ENCODE data around the gene THBD.

Gene THBD

GRCh38 chr20:23060629-23061028 is 11.2 kb upstream of the THBD start:
- no peak for DNase-seq

GRCh38 chr20:23059846-23060245 is 10.4 kb upstream of the THBD start:
- no peak for DNase-seq

GRCh38 chr20:23059001-23059400 is 9.5 kb upstream of the THBD start:
- no peak for DNase-seq

GRCh38 chr20:23058240-23058639 is 8.8 kb upstream of the THBD start:
- DNase-seq, result no peak

GRCh38 chr20:23052904-23053303 is 3.4 kb upstream of the THBD start:
- no peak for DNase-seq

- DNase-seq, result no peak
These were observed 1.6 kb upstream of the THBD start for GRCh38 chr20:23050847-23051627.

GRCh38 chr20:23050076-23050838 is 785 bp upstream of the THBD start:
- DNase-seq, result no peak

- DNase-seq, result no peak
These were observed 930 bp downstream of the THBD start for GRCh38 chr20:23048283-23049200.

- no peak for DNase-seq
These were observed 1.7 kb downstream of the THBD start for GRCh38 chr20:23047738-23048214.

- DNase-seq, result no peak
These were observed 2.3 kb downstream of the THBD start for GRCh38 chr20:23047001-23047737.

- DNase-seq, result no peak
These were observed 3.0 kb downstream of the THBD start for GRCh38 chr20:23046431-23046830.

GRCh38 chr20:23043376-23043775 is 6.1 kb downstream of the THBD start:
- no peak for DNase-seq

GRCh38 chr20:23042270-23042669 is 7.2 kb downstream of the THBD start:
- DNase-seq, result no peak

GRCh38 chr20:23039885-23040508 is 9.5 kb downstream of the THBD start:
- DNase-seq, result no peak

GRCh38 chr20:23039136-23039875 is 10.2 kb downstream of the THBD start:
- DNase-seq, result no peak

- DNase-seq, result no peak
These were observed 12.4 kb downstream of the THBD start for GRCh38 chr20:23037017-23037481.

GRCh38 chr20:23036371-23036770 is 13.1 kb downstream of the THBD start:
- DNase-seq, result no peak

GRCh38 chr20:23035731-23036130 is 13.7 kb downstream of the THBD start:
- no peak for DNase-seq

- no peak for DNase-seq
These were observed 14.5 kb downstream of the THBD start, which contains the start of gene SSTR4 for GRCh38 chr20:23034721-23035671. Gene SSTR4, plus strand, starts transcription at chr20:23035312. Its CDS starts 172 bp downstream, at chr20:23035484.

GRCh38 chr20:23033918-23034317 is 15.6 kb downstream of the THBD start:
- DNase-seq, result no peak
